GM06990 (cell line): Measurements from ENCODE around the gene MCU.

ENCODE experiments used
- DNase-seq: peaks from one replicate; pipeline ENCODE4 v3.0.0-alpha.2; 2011; ENCODE audit not compliant: insufficient read length; ENCODE audit errors: extremely low read depth
- H3K27me3 ChIP-seq: replicated peaks from 2 replicates; pipeline ENCODE4 v1.6.0; 2011; ENCODE audit warnings: low read length; ENCODE audit not compliant: control insufficient read depth, insufficient read depth
- H3K36me3 ChIP-seq: 2 replicates; pipeline ENCODE4 v1.5.1; 2011; ENCODE audit warnings: low read length; ENCODE audit not compliant: control insufficient read depth, insufficient read depth
- H3K4me3 ChIP-seq: replicated peaks from 2 replicates; pipeline ENCODE4 v1.5.1; 2011; ENCODE audit warnings: low read depth, mild to moderate bottlenecking, control low read depth, low read length
- TF ChIP-seq, protein P1 (sequence below): IDR thresholded peaks from 2 replicates; pipeline ENCODE4 v1.5.1; 2011; ENCODE audit warnings: low read length, control low read depth, mild to moderate bottlenecking, inconsistent platforms; ENCODE audit not compliant: insufficient read depth, poor library complexity, severe bottlenecking

The MCU gene

DNA sequence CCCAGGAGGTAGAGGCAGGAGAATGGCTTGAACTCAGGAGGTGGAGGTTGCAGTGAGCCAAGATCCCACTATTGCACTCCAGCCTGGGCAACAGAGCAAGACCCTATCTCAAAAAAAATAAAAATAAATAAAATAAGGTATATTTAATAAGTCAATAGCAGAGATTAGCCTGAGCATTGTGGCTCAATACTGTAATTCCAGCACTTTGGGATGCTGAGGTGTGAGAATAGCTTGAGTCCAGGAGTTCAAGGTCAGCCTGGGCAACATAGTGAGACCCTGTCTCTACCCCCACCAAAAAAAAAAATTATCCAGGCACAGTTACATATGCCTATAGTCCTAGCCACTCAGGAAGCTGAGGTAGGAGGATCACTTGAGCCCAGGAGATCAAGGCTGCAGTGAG is 163.2 kb downstream of the MCU start:
- Histone ChIP-seq H3K27me3 (no peaks in the 10 kb centered on the region), H3K4me3 (no peak overlapping the region), H3K36me3 (no peaks in the 10 kb centered on the region)
- TF ChIP-seq, protein P1, sequence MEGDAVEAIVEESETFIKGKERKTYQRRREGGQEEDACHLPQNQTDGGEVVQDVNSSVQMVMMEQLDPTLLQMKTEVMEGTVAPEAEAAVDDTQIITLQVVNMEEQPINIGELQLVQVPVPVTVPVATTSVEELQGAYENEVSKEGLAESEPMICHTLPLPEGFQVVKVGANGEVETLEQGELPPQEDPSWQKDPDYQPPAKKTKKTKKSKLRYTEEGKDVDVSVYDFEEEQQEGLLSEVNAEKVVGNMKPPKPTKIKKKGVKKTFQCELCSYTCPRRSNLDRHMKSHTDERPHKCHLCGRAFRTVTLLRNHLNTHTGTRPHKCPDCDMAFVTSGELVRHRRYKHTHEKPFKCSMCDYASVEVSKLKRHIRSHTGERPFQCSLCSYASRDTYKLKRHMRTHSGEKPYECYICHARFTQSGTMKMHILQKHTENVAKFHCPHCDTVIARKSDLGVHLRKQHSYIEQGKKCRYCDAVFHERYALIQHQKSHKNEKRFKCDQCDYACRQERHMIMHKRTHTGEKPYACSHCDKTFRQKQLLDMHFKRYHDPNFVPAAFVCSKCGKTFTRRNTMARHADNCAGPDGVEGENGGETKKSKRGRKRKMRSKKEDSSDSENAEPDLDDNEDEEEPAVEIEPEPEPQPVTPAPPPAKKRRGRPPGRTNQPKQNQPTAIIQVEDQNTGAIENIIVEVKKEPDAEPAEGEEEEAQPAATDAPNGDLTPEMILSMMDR: no peak
- DNase-seq: no peak

DNA sequence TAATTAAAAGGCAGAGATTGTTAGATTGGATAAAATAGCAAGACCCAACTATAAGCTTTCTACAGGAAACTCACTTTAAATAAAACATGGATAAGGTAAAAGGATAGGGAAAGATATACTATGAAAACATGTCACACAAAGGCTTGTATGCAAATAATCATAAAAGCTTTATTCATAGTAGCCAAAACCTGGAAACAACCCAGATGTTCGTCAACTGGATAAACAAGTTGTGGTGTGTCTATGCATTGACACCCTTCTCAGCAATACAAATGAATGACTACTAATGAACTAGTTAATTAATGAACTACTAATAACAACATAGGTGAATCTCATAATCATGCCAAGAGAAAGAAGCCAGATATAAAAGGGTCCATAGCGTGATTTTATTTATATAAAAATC is 163.8 kb downstream of the MCU start:
- TF ChIP-seq, protein P1: no peak
- no peak overlapping the region for H3K4me3 ChIP-seq
- H3K27me3 ChIP-seq: no peaks in the 10 kb centered on the region
- H3K36me3 ChIP-seq: no peaks in the 10 kb centered on the region
- DNase-seq: no peak

DNA sequence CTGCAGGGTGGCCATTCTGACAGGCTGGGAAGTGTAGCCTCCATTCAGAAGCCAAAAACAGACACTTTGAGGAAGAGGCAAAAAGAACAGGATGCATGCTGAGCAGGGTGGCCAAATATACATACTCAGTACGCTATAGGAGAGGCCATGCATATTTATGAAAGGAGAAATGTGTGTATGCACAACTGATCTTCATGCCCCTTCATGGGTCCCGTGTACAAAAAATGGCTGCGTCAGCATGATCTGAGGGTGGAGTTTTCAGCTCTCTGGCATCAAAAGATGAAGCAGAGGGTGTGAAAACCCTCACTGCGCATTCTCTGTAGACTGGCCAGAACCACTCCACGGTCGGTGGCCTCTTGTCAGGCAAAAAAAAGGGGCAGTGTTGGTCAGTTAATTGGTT is 166.1 kb downstream of the MCU start:
- Histone ChIP-seq H3K27me3 (no peaks in the 10 kb centered on the region), H3K4me3 (no peak overlapping the region), H3K36me3 (no peaks in the 10 kb centered on the region)
- TF ChIP-seq, protein P1: no peak
- no peak for DNase-seq

DNA sequence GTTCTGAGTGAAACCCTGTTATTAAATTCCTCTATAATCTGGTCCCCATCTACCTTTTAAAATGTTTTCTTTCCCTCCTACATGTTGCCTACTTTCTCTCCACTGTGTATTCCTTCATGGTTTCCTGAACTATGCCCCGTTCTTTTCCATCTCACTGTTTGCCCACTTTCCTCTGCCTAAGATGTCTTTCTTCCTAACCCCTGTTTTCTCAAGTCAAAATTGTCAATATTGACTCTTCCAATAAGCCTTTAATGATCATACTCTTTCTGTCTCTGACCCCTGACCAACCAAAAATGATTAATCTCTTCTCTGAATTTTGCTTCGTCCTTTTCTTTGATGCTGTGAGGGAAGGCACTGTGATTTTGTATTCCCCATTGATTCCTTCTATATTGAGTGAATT is 171.0 kb downstream of the MCU start:
- TF ChIP-seq, protein P1: no peak
- DNase-seq: no peak
- Histone ChIP-seq H3K4me3 (no peak overlapping the region), H3K36me3 (no peaks in the 10 kb centered on the region), H3K27me3 (no peaks in the 10 kb centered on the region)

DNA sequence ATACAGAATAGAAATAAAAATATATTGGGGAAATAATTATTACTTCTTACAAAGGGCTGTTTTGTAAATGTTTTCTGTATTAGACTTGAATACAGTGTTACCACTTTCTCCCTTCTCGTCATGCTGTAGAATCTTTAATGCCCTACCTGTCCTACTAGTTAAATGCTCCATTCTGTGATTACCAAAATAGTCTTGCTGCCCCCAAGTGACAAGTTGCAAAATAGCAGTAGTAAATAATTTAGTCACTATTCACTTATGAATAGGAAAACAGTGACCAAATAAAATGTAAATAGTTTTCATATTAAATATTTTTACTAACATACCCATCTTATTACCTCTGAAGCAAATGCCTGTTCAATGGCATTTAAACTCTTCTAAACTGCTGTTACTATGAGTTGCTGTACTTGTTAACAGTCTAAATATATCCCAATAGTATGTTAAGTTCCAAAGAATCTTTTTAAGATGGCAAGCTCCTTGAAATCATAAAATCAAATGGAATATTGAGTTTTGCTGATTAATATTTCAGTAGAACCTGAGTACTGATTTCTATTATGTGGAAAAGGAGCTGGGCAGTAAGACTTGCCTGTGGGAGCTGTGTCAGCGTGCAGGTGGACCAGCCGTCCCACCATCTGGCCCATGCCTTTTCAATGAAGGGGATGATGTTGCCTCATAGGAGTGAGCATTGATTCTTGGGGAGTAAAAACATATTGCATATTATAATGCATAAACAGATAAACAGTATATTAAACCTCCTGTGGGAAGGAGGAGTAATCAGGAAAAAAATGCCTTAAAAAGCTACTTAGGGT is 183.5 kb downstream of the MCU start:
- Histone ChIP-seq H3K27me3 (no peaks in the 10 kb centered on the region), H3K36me3 (no peaks in the 10 kb centered on the region), H3K4me3 (no peak overlapping the region)
- DNase-seq: peak; percentile 6
- TF ChIP-seq, protein P1: peak; percentile 48
